HEK293 (cell line): ENCODE results near the gene THPO.

ENCODE experiments used
- CTCF ChIA-PET: fragments of 350-600 bp; formaldehyde crosslinking; extraction: SDS; loops from one replicate; lab custom pipeline; 2021; ENCODE audit warnings: antibody characterized with exemption; lab: Yijun Ruan, JAX
- POLR2A ChIA-PET: fragments of 300-600 bp; formaldehyde crosslinking; extraction: SDS; loops from one replicate; lab custom pipeline; 2020; ENCODE audit warnings: antibody characterized with exemption, inconsistent platforms; lab: Yijun Ruan, JAX
- H3K27ac ChIP-seq: fragments of 200-500 bp; sonication (Bioruptor generic); 2 replicates; pipeline ENCODE4 v1.5.1; 2014; ENCODE audit warnings: low read depth, low read length, control low read depth, inconsistent platforms; ENCODE audit errors: extremely low read depth
- H3K36me3 ChIP-seq, 2 experiments: fragments of 200-500 bp in 1 of 2; sonication (Bioruptor generic) in 1 of 2; 1 replicate in 1 of 2; 2 replicates in 1 of 2; pipeline ENCODE4 v1.5.1; 2014 to 2017; ENCODE audit warnings: inconsistent platforms in 2 of 2, low read length in 2 of 2; ENCODE audit not compliant: control insufficient read depth in 2 of 2, insufficient read depth in 1 of 2
- H3K4me1 ChIP-seq: fragments of 200-500 bp; sonication (Bioruptor generic); 2 replicates; pipeline ENCODE4 v1.5.1; 2014; ENCODE audit warnings: mild to moderate bottlenecking, low read length, inconsistent platforms; ENCODE audit not compliant: control insufficient read depth, insufficient read depth
- H3K4me3 ChIP-seq: 2 replicates; pipeline ENCODE4 v1.5.1; 2011; ENCODE audit warnings: low read depth, mild to moderate bottlenecking, control low read depth, low read length, moderate library complexity
- H3K9me3 ChIP-seq: fragments of 200-500 bp; sonication (Bioruptor generic); 2 replicates; pipeline ENCODE4 v1.5.1; 2014; ENCODE audit warnings: low read depth, low read length, inconsistent platforms; ENCODE audit not compliant: control insufficient read depth, insufficient read depth
- BCL6B ChIP-seq: fragments of 450-650 bp; formaldehyde crosslinking; IDR thresholded peaks from 2 replicates; pipeline ENCODE4 v1.5.1; 2017; ENCODE audit warnings: missing biosample characterization, missing genetic modification characterization
- GLIS2 ChIP-seq: fragments of 450-650 bp; formaldehyde crosslinking; IDR thresholded peaks from 2 replicates; pipeline ENCODE4 v1.5.1; 2016; ENCODE audit warnings: missing biosample characterization, missing genetic modification characterization
- PRDM10 ChIP-seq: fragments of 450-650 bp; formaldehyde crosslinking; IDR thresholded peaks from 2 replicates; pipeline ENCODE4 v1.5.1; 2016; ENCODE audit warnings: missing biosample characterization, missing genetic modification characterization
- SCRT2 ChIP-seq: fragments of 450-650 bp; formaldehyde crosslinking; IDR thresholded peaks from 2 replicates; pipeline ENCODE4 v1.5.1; 2016; ENCODE audit warnings: missing biosample characterization, missing genetic modification characterization
- ZNF19 ChIP-seq: fragments of 450-650 bp; formaldehyde crosslinking; IDR thresholded peaks from 2 replicates; pipeline ENCODE4; 2016; ENCODE audit warnings: missing biosample characterization, missing genetic modification characterization, low read depth
- ZNF211 ChIP-seq: fragments of 450-650 bp; formaldehyde crosslinking; IDR thresholded peaks from 2 replicates; pipeline ENCODE4 v1.5.1; 2016; ENCODE audit warnings: low read depth, missing biosample characterization, missing genetic modification characterization
- ZNF521 ChIP-seq: fragments of 450-650 bp; formaldehyde crosslinking; IDR thresholded peaks from 2 replicates; pipeline ENCODE4 v1.5.1; 2017; ENCODE audit warnings: missing biosample characterization, mild to moderate bottlenecking, missing genetic modification characterization
- ZNF561 ChIP-seq: fragments of 450-650 bp; IDR thresholded peaks from 2 replicates; pipeline ENCODE4 v1.5.1; 2018; ENCODE audit warnings: missing biosample characterization, missing genetic modification characterization, borderline replicate concordance
- ZNF645 ChIP-seq: fragments of 450-650 bp; formaldehyde crosslinking; IDR thresholded peaks from 2 replicates; pipeline ENCODE4; 2016; ENCODE audit warnings: missing biosample characterization, missing genetic modification characterization
- ZNF701 ChIP-seq: fragments of 450-650 bp; formaldehyde crosslinking; IDR thresholded peaks from 2 replicates; pipeline ENCODE4 v1.5.1; 2016; ENCODE audit warnings: missing biosample characterization, missing genetic modification characterization

THPO gene

GRCh38 chr3:184353546-184353941 lies 24.5 kb downstream of the THPO start:
- CTCF ChIA-PET: interaction anchor here (0.5 to 2.9 kb wide), 8 partner anchors 16 to 402 kb away, joined by 3 to 15 read pairs (median 6); partner anchors contain the start of gene FAM131A
- H3K4me3 ChIP-seq: no peak overlapping the region
- peaks cover 0 to 74% of the 10 kb centered on the region in 2 experiments; a peak in 1 of 3 replicates for H3K36me3 ChIP-seq
- H3K4me1 ChIP-seq: no peaks in the 10 kb centered on the region
- TF ChIP-seq ZNF645 (tag by site-specific recombination): no peak
- no peak for TF ChIP-seq ZNF561 (tag by site-specific recombination)
- no peak for TF ChIP-seq ZNF521 (tag by site-specific recombination)
- no peak for TF ChIP-seq ZNF19 (tag by site-specific recombination)
- TF ChIP-seq ZNF211 (tag by site-specific recombination): no peak
- TF ChIP-seq ZNF701 (tag by site-specific recombination): no peak
- TF ChIP-seq GLIS2 (tag by site-specific recombination): no peak
- POLR2A ChIA-PET: interaction anchor here (0.5 to 0.8 kb wide), 3 partner anchors 9 to 202 kb away, joined by 3 read pairs; partner anchors contain the start of gene FAM131A
- H3K27ac ChIP-seq: no peak overlapping the region
- H3K9me3 ChIP-seq: no peaks in the 10 kb centered on the region

GRCh38 chr3:184352897-184353545 lies 25.0 kb downstream of the THPO start:
- ChIA-PET CTCF (interaction anchor here (0.9 to 2.9 kb wide), 6 partner anchors 16 to 188 kb away, joined by 3 to 15 read pairs (median 8); partner anchors contain the start of gene FAM131A), POLR2A (interaction anchor here (0.8 kb wide), 1 partner anchor 16 kb away, joined by 3 read pairs; the partner anchor contains the start of gene FAM131A)
- no peak for TF ChIP-seq SCRT2 (tag by site-specific recombination)
- no peaks in the 10 kb centered on the region for H3K4me1 ChIP-seq
- H3K27ac ChIP-seq: no peak overlapping the region
- no peak overlapping the region for H3K4me3 ChIP-seq
- H3K9me3 ChIP-seq: no peaks in the 10 kb centered on the region
- peaks cover 0 to 69% of the 10 kb centered on the region in 2 experiments; a peak in 1 of 3 replicates for H3K36me3 ChIP-seq

- POLR2A ChIA-PET: no interaction called here
Observed at GRCh38 chr3:184352149-184352785, 25.7 kb downstream of the THPO start.

More at GRCh38 chr3:184352149-184352785, 25.7 kb downstream of the THPO start:
- H3K9me3 ChIP-seq: no peaks in the 10 kb centered on the region
- no peak overlapping the region for H3K27ac ChIP-seq
- H3K4me3 ChIP-seq: no peak overlapping the region
- CTCF ChIA-PET: interaction anchor here (0.9 to 2.9 kb wide), 3 partner anchors 19 to 188 kb away, joined by 3 to 15 read pairs (median 3); no protein-coding TSS in a partner anchor
- no peaks in the 10 kb centered on the region for H3K4me1 ChIP-seq
- peaks cover 0 to 65% of the 10 kb centered on the region in 2 experiments; a peak in 1 of 3 replicates for H3K36me3 ChIP-seq
- TF ChIP-seq BCL6B: no peak
- TF ChIP-seq PRDM10 (tag by site-specific recombination): 0 out of 2 replicates have a peak, but pooled peaks have one; percentile 35
